IPS-NIHi7 (cell line): Measurements from ENCODE around the gene CCL27.

ENCODE experiments used
- DNase-seq: peaks from one replicate; pipeline ENCODE4 v3.0.0; 2012; ENCODE audit warnings: mixed read lengths; ENCODE audit errors: extremely low spot score

CCL27 gene

GRCh38 chr9:34662526-34663302 is at the start of gene CCL27:
CCL27 (minus strand) TSS chr9:34662657; CDS start chr9:34662633, 24 bp downstream.
- no peak for DNase-seq

GRCh38 chr9:34712140-34712539 is 49.7 kb upstream of the CCL27 start:
- DNase-seq = no peak

GRCh38 chr9:34710023-34710422 is 47.6 kb upstream of the CCL27 start, which contains the start of gene CCL21:
CCL21 (minus strand) TSS chr9:34710136; CDS start chr9:34710066, 70 bp downstream.
- DNase-seq = no peak

GRCh38 chr9:34709196-34709978 is 46.9 kb upstream of the CCL27 start:
- DNase-seq = no peak

GRCh38 chr9:34707130-34707529 is 44.7 kb upstream of the CCL27 start:
- no peak for DNase-seq

GRCh38 chr9:34701769-34702736 is 39.6 kb upstream of the CCL27 start:
- DNase-seq = peak; percentile 93

- peak; percentile 94 for DNase-seq
Observed at GRCh38 chr9:34701023-34701768, 38.7 kb upstream of the CCL27 start.

GRCh38 chr9:34694811-34695210 is 32.4 kb upstream of the CCL27 start:
- no peak for DNase-seq

GRCh38 chr9:34693560-34693959 is 31.1 kb upstream of the CCL27 start:
- no peak for DNase-seq

- no peak for DNase-seq
Observed at GRCh38 chr9:34691936-34692315, 29.5 kb upstream of the CCL27 start.

- DNase-seq = no peak
Observed at GRCh38 chr9:34690983-34691935, 28.8 kb upstream of the CCL27 start, which contains the start of gene CCL19. CCL19 (minus strand) TSS chr9:34691276; CDS start chr9:34691139, 137 bp downstream.

- no peak for DNase-seq
Observed at GRCh38 chr9:34689512-34689911, 27.1 kb upstream of the CCL27 start.

- DNase-seq = no peak
Observed at GRCh38 chr9:34689116-34689470, 26.6 kb upstream of the CCL27 start.

- no peak for DNase-seq
Observed at GRCh38 chr9:34688329-34689115, 26.1 kb upstream of the CCL27 start.

- DNase-seq = no peak
Observed at GRCh38 chr9:34687276-34688030, 25.0 kb upstream of the CCL27 start.

- DNase-seq = no peak
Observed at GRCh38 chr9:34686732-34687131, 24.3 kb upstream of the CCL27 start.

- DNase-seq = no peak
Observed at GRCh38 chr9:34686231-34686630, 23.8 kb upstream of the CCL27 start.

GRCh38 chr9:34685591-34685990 is 23.1 kb upstream of the CCL27 start:
- DNase-seq = no peak
